ENCODE data around the gene PRDM15.

GRCh38 chr21:41762753-41763152 lies 116.4 kb downstream of the PRDM15 start:
- no peak for TF ChIP-seq CTCF (IDR thresholded peaks at IDR 0.05; ENCODE audit: low read depth, low read length)
- TF ChIP-seq EZH2phosphoT487 (IDR thresholded peaks at IDR 0.05; ENCODE audit: low read depth): no peak

Measured in OCI-LY3 (cell line).